Measurements from ENCODE around the gene CSRNP3.

The CSRNP3 gene

GRCh38 chr2:165469417-165469816 is at the start of gene CSRNP3:
Gene CSRNP3 (plus strand): TSS chr2:165469698. CDS start chr2:165595066, 125,368 bp downstream.
- DNase-seq (ENCODE audit: low read depth in 2 of 2): no peak

- no peak for DNase-seq (ENCODE audit: low read depth in 2 of 2)
These were observed 49.3 kb upstream of the CSRNP3 start for GRCh38 chr2:165420231-165420630.

- no peak for DNase-seq (ENCODE audit: low read depth in 2 of 2)
These were observed 46.4 kb upstream of the CSRNP3 start for GRCh38 chr2:165423081-165423480.

GRCh38 chr2:165425556-165425955 is 43.9 kb upstream of the CSRNP3 start:
- no peak for DNase-seq (ENCODE audit: low read depth in 2 of 2)

GRCh38 chr2:165427686-165428085 is 41.8 kb upstream of the CSRNP3 start:
- no peak for DNase-seq (ENCODE audit: low read depth in 2 of 2)

- no peak for DNase-seq (ENCODE audit: low read depth in 2 of 2)
These were observed 40.6 kb upstream of the CSRNP3 start for GRCh38 chr2:165428926-165429325.

GRCh38 chr2:165431014-165431413 is 38.5 kb upstream of the CSRNP3 start:
- no peak for DNase-seq (ENCODE audit: low read depth in 2 of 2)

- no peak for DNase-seq (ENCODE audit: low read depth in 2 of 2)
These were observed 37.1 kb upstream of the CSRNP3 start for GRCh38 chr2:165432234-165432966.

GRCh38 chr2:165434865-165435496 is 34.5 kb upstream of the CSRNP3 start:
- DNase-seq (ENCODE audit: low read depth in 2 of 2): no peak

- no peak for DNase-seq (ENCODE audit: low read depth in 2 of 2)
These were observed 33.9 kb upstream of the CSRNP3 start for GRCh38 chr2:165435611-165436010.

GRCh38 chr2:165436559-165436958 is 32.9 kb upstream of the CSRNP3 start:
- no peak for DNase-seq (ENCODE audit: low read depth in 2 of 2)

- DNase-seq (ENCODE audit: low read depth in 2 of 2): no peak
These were observed 29.1 kb upstream of the CSRNP3 start for GRCh38 chr2:165440367-165440766.

GRCh38 chr2:165443511-165443910 is 26.0 kb upstream of the CSRNP3 start:
- DNase-seq (ENCODE audit: low read depth in 2 of 2): no peak

GRCh38 chr2:165448406-165448805 is 21.1 kb upstream of the CSRNP3 start:
- DNase-seq (ENCODE audit: low read depth in 2 of 2): no peak

GRCh38 chr2:165450156-165450555 is 19.3 kb upstream of the CSRNP3 start:
- no peak for DNase-seq (ENCODE audit: low read depth in 2 of 2)

- no peak for DNase-seq (ENCODE audit: low read depth in 2 of 2)
These were observed 17.2 kb upstream of the CSRNP3 start for GRCh38 chr2:165452327-165452726.

- DNase-seq (ENCODE audit: low read depth in 2 of 2): no peak
These were observed 15.9 kb upstream of the CSRNP3 start for GRCh38 chr2:165453561-165454094.

- no peak for DNase-seq (ENCODE audit: low read depth in 2 of 2)
These were observed 14.6 kb upstream of the CSRNP3 start for GRCh38 chr2:165454905-165455304.

- DNase-seq (ENCODE audit: low read depth in 2 of 2): no peak
These were observed 13.5 kb upstream of the CSRNP3 start for GRCh38 chr2:165456027-165456426.

- no peak for DNase-seq (ENCODE audit: low read depth in 2 of 2)
These were observed 7.1 kb upstream of the CSRNP3 start for GRCh38 chr2:165462443-165462842.

GRCh38 chr2:165466386-165466785 is 3.1 kb upstream of the CSRNP3 start:
- no peak for DNase-seq (ENCODE audit: low read depth in 2 of 2)

GRCh38 chr2:165467921-165468320 is 1.6 kb upstream of the CSRNP3 start:
- no peak for DNase-seq (ENCODE audit: low read depth in 2 of 2)

- DNase-seq (ENCODE audit: low read depth in 2 of 2): no peak
These were observed 863 bp downstream of the CSRNP3 start for GRCh38 chr2:165470361-165470760.

Data from stimulated activated CD4-positive, alpha-beta T cell treated with anti-CD3 and anti-CD28 coated beads, Interleukin-4, amount 100 ng/mL, for 48 hours (primary cell).